ENCODE results near the gene RNU6-9.

DNA sequence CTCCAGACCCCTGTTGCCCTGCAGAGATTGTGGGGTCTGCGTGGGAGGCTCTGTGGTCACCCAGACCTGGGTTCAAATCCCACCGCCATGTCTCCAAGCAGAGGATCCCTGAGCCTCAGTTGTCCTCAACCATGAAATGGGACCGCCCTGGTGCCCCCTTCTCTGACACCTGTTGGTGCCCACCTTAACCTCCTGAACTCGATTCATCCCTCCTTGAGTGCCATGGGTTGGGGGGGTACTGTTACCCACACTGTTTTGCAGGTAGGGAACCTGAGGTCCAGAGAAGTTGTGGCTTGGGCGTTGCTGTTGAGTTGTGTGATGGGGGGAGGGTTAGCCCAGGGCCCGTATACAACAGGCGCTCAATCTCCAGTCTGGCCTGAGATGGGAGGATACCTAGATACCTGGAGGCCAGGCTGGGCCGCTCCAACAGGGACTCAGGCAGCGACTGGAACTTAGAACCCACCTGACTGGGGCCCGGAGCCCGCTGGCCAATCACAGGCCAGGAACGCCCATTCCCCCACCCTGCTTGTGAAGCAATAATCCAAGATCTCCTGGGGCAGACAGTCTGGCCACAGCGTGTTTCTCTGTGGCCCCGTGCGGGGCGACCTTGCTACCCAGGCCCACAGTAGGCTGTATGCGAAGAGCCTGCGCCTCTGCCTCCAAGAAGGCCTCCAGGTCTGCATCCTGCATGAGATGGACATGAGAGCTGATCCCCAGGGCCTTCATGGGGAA lies 35.4 kb downstream of the RNU6-9 start:
- TF ChIP-seq, protein P1, sequence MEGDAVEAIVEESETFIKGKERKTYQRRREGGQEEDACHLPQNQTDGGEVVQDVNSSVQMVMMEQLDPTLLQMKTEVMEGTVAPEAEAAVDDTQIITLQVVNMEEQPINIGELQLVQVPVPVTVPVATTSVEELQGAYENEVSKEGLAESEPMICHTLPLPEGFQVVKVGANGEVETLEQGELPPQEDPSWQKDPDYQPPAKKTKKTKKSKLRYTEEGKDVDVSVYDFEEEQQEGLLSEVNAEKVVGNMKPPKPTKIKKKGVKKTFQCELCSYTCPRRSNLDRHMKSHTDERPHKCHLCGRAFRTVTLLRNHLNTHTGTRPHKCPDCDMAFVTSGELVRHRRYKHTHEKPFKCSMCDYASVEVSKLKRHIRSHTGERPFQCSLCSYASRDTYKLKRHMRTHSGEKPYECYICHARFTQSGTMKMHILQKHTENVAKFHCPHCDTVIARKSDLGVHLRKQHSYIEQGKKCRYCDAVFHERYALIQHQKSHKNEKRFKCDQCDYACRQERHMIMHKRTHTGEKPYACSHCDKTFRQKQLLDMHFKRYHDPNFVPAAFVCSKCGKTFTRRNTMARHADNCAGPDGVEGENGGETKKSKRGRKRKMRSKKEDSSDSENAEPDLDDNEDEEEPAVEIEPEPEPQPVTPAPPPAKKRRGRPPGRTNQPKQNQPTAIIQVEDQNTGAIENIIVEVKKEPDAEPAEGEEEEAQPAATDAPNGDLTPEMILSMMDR (IDR thresholded peaks at IDR 0.05) = no peak
- no peak for TF ChIP-seq POLR2A (IDR thresholded peaks at IDR 0.05)
